Ascending aorta (tissue), 2 donors: Measurements from ENCODE around the gene ORC3. TPM values are rescaled to one million over a fixed set of nuclear protein-coding genes. Genes with fewer than 3 reads are reported as not detected.

ENCODE experiments used
- DNase-seq, 2 donors: peaks; one replicate each; pipeline ENCODE4 v3.0.0-alpha.2; 2019; ENCODE audit warnings: low spot score in 2 of 2
- H3K27ac ChIP-seq, 2 donors: fragments of 200-600 bp; sonication (generic); one replicate each; pipeline ENCODE4 v1.5.1; 2016 to 2017; ENCODE audit warnings: mild to moderate bottlenecking in 1 of 2
- H3K27me3 ChIP-seq: fragments of 200-600 bp; sonication (generic); one replicate; pipeline ENCODE4 v1.5.1; 2017
- H3K36me3 ChIP-seq, 2 donors: fragments of 200-600 bp; sonication (generic); one replicate each; pipeline ENCODE4 v1.5.1; 2016
- H3K4me1 ChIP-seq, 2 donors: fragments of 200-600 bp; sonication (generic); one replicate each; pipeline ENCODE4 v1.5.1; 2016 to 2017; ENCODE audit warnings: mild to moderate bottlenecking in 1 of 2
- H3K4me3 ChIP-seq, 2 donors: fragments of 200-600 bp; sonication (generic); one replicate each; pipeline ENCODE4 v1.5.1; 2016 to 2017; ENCODE audit warnings: mild to moderate bottlenecking in 1 of 2
- H3K9me3 ChIP-seq, 2 donors: fragments of 200-600 bp; sonication (generic); one replicate each; pipeline ENCODE4 v1.5.1; 2016
- CTCF ChIP-seq, 3 experiments: fragments of 200-600 bp in 2 of 3; fragments of 450-650 bp in 1 of 3; sonication (generic) in 2 of 3; IDR thresholded peaks; one replicate each; pipeline ENCODE4 v1.5.1; 2016 to 2019; ENCODE audit warnings: antibody characterized with exemption in 3 of 3, mild to moderate bottlenecking in 1 of 3, moderate library complexity in 1 of 3
- intact Hi-C: fragments of 100-400 bp; cut with DNase I; formaldehyde crosslinking; loops from one replicate; pipeline ENCODE4 v1.15.1; 2023
- total RNA-seq: library from RNA; depleted of rRNA; stranded (reverse); fragments of >200 nt; gene quantifications from one replicate; pipeline ENCODE4 v1.1.0, GENCODE V29; 2016

The ORC3 gene
- total RNA-seq, 1 donor from 2014 or later = 12.9 TPM

- Histone ChIP-seq H3K4me1 (no peaks in the 10 kb centered on the region), H3K4me3 (no peak overlapping the region), H3K27me3 (no peaks in the 10 kb centered on the region), H3K27ac (peak overlapping the region; percentile 57 to 78), H3K36me3 (no peaks in the 10 kb centered on the region), H3K9me3 (no peaks in the 10 kb centered on the region)
- no peak for TF ChIP-seq CTCF (IDR thresholded peaks at IDR 0.05)
- intact Hi-C loops = no loop called here
- DNase-seq = no peak
Measured at GRCh38 chr6:87623248-87623647, 33.3 kb downstream of the ORC3 start.

- no peaks in the 10 kb centered on the region for H3K4me1 ChIP-seq
- H3K9me3 ChIP-seq = no peaks in the 10 kb centered on the region
- no peaks in the 10 kb centered on the region for H3K27me3 ChIP-seq
- H3K36me3 ChIP-seq = peaks cover 0 to 15% of the 10 kb centered on the region in 2 donors
- H3K4me3 ChIP-seq = no peak overlapping the region
- DNase-seq = no peak
- H3K27ac ChIP-seq = no peak overlapping the region
- no peak for TF ChIP-seq CTCF (IDR thresholded peaks at IDR 0.05)
- intact Hi-C loops = no loop called here
Measured at GRCh38 chr6:87628424-87628823, 38.5 kb downstream of the ORC3 start.

- no peak overlapping the region for H3K27ac ChIP-seq
- H3K4me3 ChIP-seq = no peak overlapping the region
- no peak for TF ChIP-seq CTCF (IDR thresholded peaks at IDR 0.05)
- H3K4me1 ChIP-seq = no peaks in the 10 kb centered on the region
- H3K36me3 ChIP-seq = peaks cover under 1 to 15% of the 10 kb centered on the region in 2 donors
- DNase-seq = no peak
- intact Hi-C loops = no loop called here
- H3K9me3 ChIP-seq = no peaks in the 10 kb centered on the region
- no peaks in the 10 kb centered on the region for H3K27me3 ChIP-seq
Measured at GRCh38 chr6:87628881-87629280, 38.9 kb downstream of the ORC3 start.

- H3K27me3 ChIP-seq = no peaks in the 10 kb centered on the region
- no peaks in the 10 kb centered on the region for H3K4me1 ChIP-seq
- DNase-seq = no peak
- H3K36me3 ChIP-seq = peaks cover 5 to 24% of the 10 kb centered on the region in 2 donors
- H3K9me3 ChIP-seq = no peaks in the 10 kb centered on the region
- TF ChIP-seq CTCF (IDR thresholded peaks at IDR 0.05) = no peak
- intact Hi-C loops = no loop called here
- H3K27ac ChIP-seq = no peak overlapping the region
- H3K4me3 ChIP-seq = no peak overlapping the region
Measured at GRCh38 chr6:87630746-87631145, 40.8 kb downstream of the ORC3 start.

- no peaks in the 10 kb centered on the region for H3K27me3 ChIP-seq
- no peak overlapping the region for H3K27ac ChIP-seq
- H3K4me3 ChIP-seq = no peak overlapping the region
- H3K9me3 ChIP-seq = no peaks in the 10 kb centered on the region
- peaks cover 5 to 32% of the 10 kb centered on the region in 2 donors for H3K36me3 ChIP-seq
- DNase-seq = no peak
- intact Hi-C loops = no loop called here
- H3K4me1 ChIP-seq = no peaks in the 10 kb centered on the region
- TF ChIP-seq CTCF (IDR thresholded peaks at IDR 0.05) = no peak
Measured at GRCh38 chr6:87633851-87634250, 43.9 kb downstream of the ORC3 start.

GRCh38 chr6:87636315-87636714 lies 46.4 kb downstream of the ORC3 start:
- Histone ChIP-seq H3K4me3 (no peak overlapping the region), H3K36me3 (peaks cover 5 to 20% of the 10 kb centered on the region in 2 donors), H3K4me1 (no peaks in the 10 kb centered on the region), H3K9me3 (no peaks in the 10 kb centered on the region), H3K27ac (no peak overlapping the region), H3K27me3 (no peaks in the 10 kb centered on the region)
- no peak for DNase-seq
- intact Hi-C loops = no loop called here
- no peak for TF ChIP-seq CTCF (IDR thresholded peaks at IDR 0.05)
